Measurements from ENCODE around the gene CLEC9A. TPM values are rescaled to one million over a fixed set of nuclear protein-coding genes. Genes with fewer than 3 reads are reported as not detected.

The CLEC9A gene
- total RNA-seq, 2 experiments from 2014 or later, result not detected

DNA sequence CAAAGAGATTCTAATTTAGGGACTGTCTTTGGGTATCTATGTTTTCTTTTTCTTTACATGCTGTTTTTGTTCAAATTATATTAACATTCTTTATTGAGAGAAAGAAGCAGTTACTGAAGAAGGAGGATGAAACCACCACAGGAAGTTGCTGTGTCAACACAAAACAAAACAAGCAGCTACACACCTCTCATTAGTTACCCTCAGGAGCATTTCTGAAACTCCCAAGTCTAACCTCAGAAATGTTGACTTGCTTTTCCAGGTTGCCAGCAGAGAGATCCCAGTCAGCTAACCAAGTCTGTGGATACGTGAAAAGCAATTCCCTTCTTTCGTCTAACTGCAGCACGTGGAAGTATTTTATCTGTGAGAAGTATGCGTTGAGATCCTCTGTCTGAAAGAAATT is 34.8 kb downstream of the CLEC9A start:
- no peaks in the 10 kb centered on the region for H3K36me3 ChIP-seq (ENCODE audit: insufficient read depth, low read length)
- no peaks in the 10 kb centered on the region for H3K9me2 ChIP-seq (ENCODE audit: insufficient read depth, low read length)
- no TSS peak for BruUV-seq (replicated peaks)
- H2AFZ ChIP-seq (ENCODE audit: low read length), result no peak overlapping the region
- no peak for TF ChIP-seq EZH2phosphoT487 (IDR thresholded peaks at IDR 0.05; ENCODE audit: borderline replicate concordance, low read depth, low read length)
- TF ChIP-seq, protein P1, sequence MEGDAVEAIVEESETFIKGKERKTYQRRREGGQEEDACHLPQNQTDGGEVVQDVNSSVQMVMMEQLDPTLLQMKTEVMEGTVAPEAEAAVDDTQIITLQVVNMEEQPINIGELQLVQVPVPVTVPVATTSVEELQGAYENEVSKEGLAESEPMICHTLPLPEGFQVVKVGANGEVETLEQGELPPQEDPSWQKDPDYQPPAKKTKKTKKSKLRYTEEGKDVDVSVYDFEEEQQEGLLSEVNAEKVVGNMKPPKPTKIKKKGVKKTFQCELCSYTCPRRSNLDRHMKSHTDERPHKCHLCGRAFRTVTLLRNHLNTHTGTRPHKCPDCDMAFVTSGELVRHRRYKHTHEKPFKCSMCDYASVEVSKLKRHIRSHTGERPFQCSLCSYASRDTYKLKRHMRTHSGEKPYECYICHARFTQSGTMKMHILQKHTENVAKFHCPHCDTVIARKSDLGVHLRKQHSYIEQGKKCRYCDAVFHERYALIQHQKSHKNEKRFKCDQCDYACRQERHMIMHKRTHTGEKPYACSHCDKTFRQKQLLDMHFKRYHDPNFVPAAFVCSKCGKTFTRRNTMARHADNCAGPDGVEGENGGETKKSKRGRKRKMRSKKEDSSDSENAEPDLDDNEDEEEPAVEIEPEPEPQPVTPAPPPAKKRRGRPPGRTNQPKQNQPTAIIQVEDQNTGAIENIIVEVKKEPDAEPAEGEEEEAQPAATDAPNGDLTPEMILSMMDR (conservative IDR thresholded peaks at IDR 0.05; ENCODE audit: low read length), result no peak
- ChIA-PET CTCF (ENCODE audit: unreplicated experiment) (no interaction called here), POLR2A (interaction anchor here (0.6 to 1.2 kb wide), 3 partner anchors 10 to 104 kb away, joined by 3 to 4 read pairs (median 4); no protein-coding TSS in a partner anchor)
- H3K79me2 ChIP-seq (ENCODE audit: insufficient read depth, low read depth, low read length), result no peaks in the 10 kb centered on the region
- intact Hi-C loops (cut with micrococcal nuclease; ENCODE audit: unreplicated experiment), result no loop called here
- DNase-seq (ENCODE audit: low spot score), result no peak
- H3K9me3 ChIP-seq (ENCODE audit: low read length), result no peaks in the 10 kb centered on the region
- no peak overlapping the region for H3K4me2 ChIP-seq (ENCODE audit: low read length)
- no peak overlapping the region for H3K4me3 ChIP-seq (ENCODE audit: low read depth, low read length, poor library complexity, severe bottlenecking)
- H3K4me1 ChIP-seq (ENCODE audit: insufficient read depth, low read length, poor library complexity, severe bottlenecking), result no peaks in the 10 kb centered on the region
- H4K20me1 ChIP-seq (ENCODE audit: insufficient read depth, low read length), result no peaks in the 10 kb centered on the region
- no peak overlapping the region for H3K27ac ChIP-seq (ENCODE audit: low read depth, low read length, poor library complexity, severe bottlenecking)

DNA sequence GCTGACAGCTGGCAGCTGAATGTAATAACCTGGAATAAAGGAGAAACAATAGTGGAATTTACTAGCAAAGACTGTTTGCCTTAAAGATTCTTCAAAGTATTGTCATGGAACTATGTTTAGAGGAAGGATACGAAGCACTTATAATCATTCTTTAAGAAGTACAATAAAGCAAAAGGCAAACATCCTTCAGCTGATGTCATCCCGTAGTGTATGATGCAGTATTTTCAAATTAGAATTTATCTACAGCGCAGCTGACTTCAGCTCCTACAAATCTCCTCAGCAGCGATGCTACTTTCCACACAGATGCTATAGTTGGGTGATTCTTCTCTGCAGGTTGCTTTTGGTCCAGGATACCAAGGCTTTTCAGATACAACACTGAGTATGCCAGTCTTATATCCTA is 36.8 kb downstream of the CLEC9A start:
- BruUV-seq (replicated peaks), result no TSS peak
- Histone ChIP-seq H4K20me1 (ENCODE audit: insufficient read depth, low read length) (no peaks in the 10 kb centered on the region), H3K27ac (ENCODE audit: low read depth, low read length, poor library complexity, severe bottlenecking) (no peak overlapping the region), H3K4me1 (ENCODE audit: insufficient read depth, low read length, poor library complexity, severe bottlenecking) (peaks cover 5% of the 10 kb centered on the region), H3K9me3 (ENCODE audit: low read length) (no peaks in the 10 kb centered on the region), H3K4me2 (ENCODE audit: low read length) (no peak overlapping the region), H3K36me3 (ENCODE audit: insufficient read depth, low read length) (no peaks in the 10 kb centered on the region), H2AFZ (ENCODE audit: low read length) (no peak overlapping the region), H3K9me2 (ENCODE audit: insufficient read depth, low read length) (no peaks in the 10 kb centered on the region), H3K79me2 (ENCODE audit: insufficient read depth, low read depth, low read length) (no peaks in the 10 kb centered on the region), H3K4me3 (ENCODE audit: low read depth, low read length, poor library complexity, severe bottlenecking) (no peak overlapping the region)
- ChIA-PET CTCF (ENCODE audit: unreplicated experiment) (no interaction called here), POLR2A (interaction anchor here (0.7 kb wide), 1 partner anchor 178 kb away, joined by 3 read pairs; no protein-coding TSS in a partner anchor)
- intact Hi-C loops (cut with micrococcal nuclease; ENCODE audit: unreplicated experiment), result no loop called here
- DNase-seq (ENCODE audit: low spot score), result no peak
- TF ChIP-seq, protein P1 (conservative IDR thresholded peaks at IDR 0.05; ENCODE audit: low read length), result no peak
- no peak for TF ChIP-seq EZH2phosphoT487 (IDR thresholded peaks at IDR 0.05; ENCODE audit: borderline replicate concordance, low read depth, low read length)

DNA sequence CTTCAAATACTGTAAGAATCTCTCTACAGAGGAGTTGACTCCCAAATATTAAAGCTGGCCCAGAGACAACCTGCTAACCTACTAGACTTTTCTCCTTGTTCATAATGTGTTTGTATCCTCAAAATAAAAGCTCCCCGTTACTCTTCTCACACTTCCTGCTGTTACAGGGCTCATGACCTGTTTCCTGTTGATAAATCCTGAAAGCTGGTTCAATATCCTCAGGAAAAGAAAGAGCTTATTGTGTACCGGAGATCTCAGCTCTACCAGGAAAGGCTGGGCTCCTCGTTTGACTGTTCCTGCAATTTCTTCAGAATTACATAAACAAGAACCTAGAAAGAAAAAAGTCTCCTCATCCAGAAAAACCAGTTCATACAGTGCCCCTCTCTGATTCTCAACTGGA is 37.5 kb downstream of the CLEC9A start:
- BruUV-seq (replicated peaks), result no TSS peak
- TF ChIP-seq, protein P1 (conservative IDR thresholded peaks at IDR 0.05; ENCODE audit: low read length), result no peak
- no peak for TF ChIP-seq EZH2phosphoT487 (IDR thresholded peaks at IDR 0.05; ENCODE audit: borderline replicate concordance, low read depth, low read length)

More for the DNA sequence above, 37.5 kb downstream of the CLEC9A start:
- Histone ChIP-seq H2AFZ (ENCODE audit: low read length) (no peak overlapping the region), H3K79me2 (ENCODE audit: insufficient read depth, low read depth, low read length) (no peaks in the 10 kb centered on the region), H3K9me3 (ENCODE audit: low read length) (no peaks in the 10 kb centered on the region), H3K4me2 (ENCODE audit: low read length) (no peak overlapping the region), H3K27ac (ENCODE audit: low read depth, low read length, poor library complexity, severe bottlenecking) (no peak overlapping the region), H3K36me3 (ENCODE audit: insufficient read depth, low read length) (no peaks in the 10 kb centered on the region), H3K4me1 (ENCODE audit: insufficient read depth, low read length, poor library complexity, severe bottlenecking) (peaks cover 5% of the 10 kb centered on the region), H3K9me2 (ENCODE audit: insufficient read depth, low read length) (no peaks in the 10 kb centered on the region), H3K4me3 (ENCODE audit: low read depth, low read length, poor library complexity, severe bottlenecking) (no peak overlapping the region), H4K20me1 (ENCODE audit: insufficient read depth, low read length) (no peaks in the 10 kb centered on the region)
- intact Hi-C loops (cut with micrococcal nuclease; ENCODE audit: unreplicated experiment), result no loop called here
- ChIA-PET CTCF (ENCODE audit: unreplicated experiment) (no interaction called here), POLR2A (interaction anchor here (0.6 to 0.8 kb wide), 2 partner anchors 35 to 536 kb away, joined by 3 to 4 read pairs; no protein-coding TSS in a partner anchor)
- no peak for DNase-seq (ENCODE audit: low spot score)

All from OCI-LY7 (cell line).